ENCODE data around the gene HNF4A. TPM values are rescaled to one million over a fixed set of nuclear protein-coding genes. Genes with fewer than 3 reads are reported as not detected.

The HNF4A gene
- total and polyA plus RNA-seq, 2 of the 13 experiments (the other 11 are each of a cell fraction or from before 2014, with no cell fraction given) = 80.9 to 169 TPM

DNA sequence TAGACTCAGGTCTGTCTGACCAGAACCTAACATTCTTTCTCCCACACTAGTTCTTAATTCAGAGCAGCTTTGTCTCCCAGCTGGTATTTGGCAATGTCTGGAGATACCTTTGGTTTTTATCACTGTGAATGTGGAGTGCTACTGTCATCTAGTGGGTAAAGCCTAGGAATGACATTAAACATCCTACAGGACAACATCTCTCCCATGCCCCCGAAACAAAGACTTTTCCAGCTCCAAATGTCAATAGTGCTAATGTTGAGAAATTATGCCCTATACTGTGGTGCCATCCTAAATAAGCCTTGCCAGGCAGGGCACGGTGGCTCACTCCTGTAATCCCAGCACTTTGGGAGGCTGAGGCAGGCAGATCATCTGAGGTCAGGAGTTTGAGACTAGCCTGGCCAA lies 116.0 kb downstream of the HNF4A start (continued):
- TF ChIP-seq, protein P1, sequence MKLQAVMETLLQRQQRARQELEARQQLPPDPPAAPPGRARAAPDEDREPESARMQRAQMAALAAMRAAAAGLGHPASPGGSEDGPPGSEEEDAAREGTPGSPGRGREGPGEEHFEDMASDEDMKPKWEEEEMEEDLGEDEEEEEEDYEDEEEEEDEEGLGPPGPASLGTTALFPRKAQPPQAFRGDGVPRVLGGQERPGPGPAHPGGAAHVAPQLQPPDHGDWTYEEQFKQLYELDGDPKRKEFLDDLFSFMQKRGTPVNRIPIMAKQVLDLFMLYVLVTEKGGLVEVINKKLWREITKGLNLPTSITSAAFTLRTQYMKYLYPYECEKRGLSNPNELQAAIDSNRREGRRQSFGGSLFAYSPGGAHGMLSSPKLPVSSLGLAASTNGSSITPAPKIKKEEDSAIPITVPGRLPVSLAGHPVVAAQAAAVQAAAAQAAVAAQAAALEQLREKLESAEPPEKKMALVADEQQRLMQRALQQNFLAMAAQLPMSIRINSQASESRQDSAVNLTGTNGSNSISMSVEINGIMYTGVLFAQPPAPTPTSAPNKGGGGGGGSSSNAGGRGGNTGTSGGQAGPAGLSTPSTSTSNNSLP (IDR thresholded peaks at IDR 0.05; ENCODE audit: low read depth, low read length) = peak; percentile 80; the same call in 1 of the 2 replicates
- TF ChIP-seq ATF7-NPFF (CRISPR knock-in tag; IDR thresholded peaks at IDR 0.05; ENCODE audit: low read depth) (no peak), ZNF431 (CRISPR knock-in tag; IDR thresholded peaks at IDR 0.05; ENCODE audit: borderline replicate concordance, low read depth) (no peak), ELF4 (CRISPR knock-in tag; IDR thresholded peaks at IDR 0.05; ENCODE audit: borderline replicate concordance) (no peak), MEF2D (CRISPR knock-in tag; IDR thresholded peaks at IDR 0.05) (0 out of 2 replicates have a peak, but pooled peaks have one; percentile 22), ZNF253 (CRISPR knock-in tag; IDR thresholded peaks at IDR 0.05; ENCODE audit: borderline replicate concordance) (no peak), NFIC (IDR thresholded peaks at IDR 0.05; ENCODE audit: low read length) (no peak), ZNF674 (CRISPR knock-in tag; IDR thresholded peaks at IDR 0.05; ENCODE audit: low read depth) (no peak), RFXAP (CRISPR knock-in tag; IDR thresholded peaks at IDR 0.05; ENCODE audit: borderline replicate concordance) (no peak), ZNF282 (IDR thresholded peaks at IDR 0.05; ENCODE audit: partially characterized antibody) (no peak), ZFP36L2 (CRISPR knock-in tag; IDR thresholded peaks at IDR 0.05) (peak; percentile 76; the same call in 1 of the 2 replicates), ZEB1 (IDR thresholded peaks at IDR 0.05; ENCODE audit: insufficient replicate concordance, low read depth) (peak; percentile 37), MYC (CRISPR knock-in tag; IDR thresholded peaks at IDR 0.05; ENCODE audit: borderline replicate concordance) (no peak), KMT2B (CRISPR knock-in tag; IDR thresholded peaks at IDR 0.05) (0 out of 2 replicates have a peak, but pooled peaks have one; percentile 41), ZC3H4 (CRISPR knock-in tag; IDR thresholded peaks at IDR 0.05; ENCODE audit: borderline replicate concordance) (no peak), ZNF441 (CRISPR knock-in tag; IDR thresholded peaks at IDR 0.05; ENCODE audit: borderline replicate concordance) (peak; percentile 64; the same call in 1 of the 2 replicates), ZBTB8A (CRISPR knock-in tag; IDR thresholded peaks at IDR 0.05; ENCODE audit: borderline replicate concordance, low read depth) (no peak), SMC3 (IDR thresholded peaks at IDR 0.05; ENCODE audit: low read length) (peak; percentile 99), GPN1 (CRISPR knock-in tag; IDR thresholded peaks at IDR 0.05; ENCODE audit: borderline replicate concordance) (no peak), ZNF335 (CRISPR knock-in tag; IDR thresholded peaks at IDR 0.05) (0 out of 2 replicates have a peak, but pooled peaks have one; percentile 44), RAD21 (CRISPR knock-in tag; IDR thresholded peaks at IDR 0.05) (peak; percentile 96), ZNF552 (CRISPR knock-in tag; IDR thresholded peaks at IDR 0.05; ENCODE audit: borderline replicate concordance) (no peak), FOXA3 (CRISPR knock-in tag; IDR thresholded peaks at IDR 0.05) (peak; percentile 56; the same call in 1 of the 2 replicates), ZNF430 (CRISPR knock-in tag; IDR thresholded peaks at IDR 0.05) (no peak), ZNF614 (CRISPR knock-in tag; IDR thresholded peaks at IDR 0.05; ENCODE audit: borderline replicate concordance) (peak; percentile 76), MIER2 (CRISPR knock-in tag; IDR thresholded peaks at IDR 0.05) (peak; percentile 66; the same call in 1 of the 2 replicates), ZFAT (CRISPR knock-in tag; conservative IDR thresholded peaks at IDR 0.05) (no peak)
- TF ChIP-seq, protein P2, sequence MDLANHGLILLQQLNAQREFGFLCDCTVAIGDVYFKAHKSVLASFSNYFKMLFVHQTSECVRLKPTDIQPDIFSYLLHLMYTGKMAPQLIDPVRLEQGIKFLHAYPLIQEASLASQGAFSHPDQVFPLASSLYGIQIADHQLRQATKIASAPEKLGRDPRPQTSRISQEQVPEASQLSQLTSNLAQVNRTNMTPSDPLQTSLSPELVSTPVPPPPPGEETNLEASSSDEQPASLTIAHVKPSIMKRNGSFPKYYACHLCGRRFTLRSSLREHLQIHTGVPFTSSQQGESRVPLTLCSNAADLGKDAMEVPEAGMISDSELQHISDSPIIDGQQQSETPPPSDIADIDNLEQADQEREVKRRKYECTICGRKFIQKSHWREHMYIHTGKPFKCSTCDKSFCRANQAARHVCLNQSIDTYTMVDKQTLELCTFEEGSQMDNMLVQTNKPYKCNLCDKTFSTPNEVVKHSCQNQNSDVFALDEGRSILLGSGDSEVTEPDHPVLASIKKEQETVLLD (CRISPR knock-in tag; IDR thresholded peaks at IDR 0.05; ENCODE audit: low read depth) = no peak
- TF ChIP-seq, protein P3, sequence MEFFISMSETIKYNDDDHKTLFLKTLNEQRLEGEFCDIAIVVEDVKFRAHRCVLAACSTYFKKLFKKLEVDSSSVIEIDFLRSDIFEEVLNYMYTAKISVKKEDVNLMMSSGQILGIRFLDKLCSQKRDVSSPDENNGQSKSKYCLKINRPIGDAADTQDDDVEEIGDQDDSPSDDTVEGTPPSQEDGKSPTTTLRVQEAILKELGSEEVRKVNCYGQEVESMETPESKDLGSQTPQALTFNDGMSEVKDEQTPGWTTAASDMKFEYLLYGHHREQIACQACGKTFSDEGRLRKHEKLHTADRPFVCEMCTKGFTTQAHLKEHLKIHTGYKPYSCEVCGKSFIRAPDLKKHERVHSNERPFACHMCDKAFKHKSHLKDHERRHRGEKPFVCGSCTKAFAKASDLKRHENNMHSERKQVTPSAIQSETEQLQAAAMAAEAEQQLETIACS (CRISPR knock-in tag; IDR thresholded peaks at IDR 0.05) = no peak
